ENCODE data around the gene LILRB2.
"Not testable (repeated sequence)": the region's sequence is repeated elsewhere in the genome, so short reads cannot be mapped to it uniquely, and the experiment has no call there.

Gene LILRB2

GRCh38 chr19:54271587-54271986 lies 9.3 kb downstream of the LILRB2 start:
- not testable (repeated sequence) for DNase-seq

GRCh38 chr19:54271106-54271505 lies 9.8 kb downstream of the LILRB2 start:
- no peak for DNase-seq

GRCh38 chr19:54268936-54269335 lies 12.0 kb downstream of the LILRB2 start:
- DNase-seq: no peak

- peak; percentile 52 to 60 for DNase-seq
Measured at GRCh38 chr19:54266133-54266532, 14.8 kb downstream of the LILRB2 start.

GRCh38 chr19:54262470-54262869 lies 18.4 kb downstream of the LILRB2 start:
- no peak for DNase-seq

- DNase-seq: no peak
Measured at GRCh38 chr19:54262066-54262465, 18.8 kb downstream of the LILRB2 start.

- DNase-seq: no peak
Measured at GRCh38 chr19:54257116-54257480, 23.8 kb downstream of the LILRB2 start, which contains the start of gene LILRB5. LILRB5 (minus strand) TSS chr19:54257273; CDS start chr19:54257193, 80 bp downstream.

GRCh38 chr19:54256250-54257115 lies 24.4 kb downstream of the LILRB2 start:
- no peak for DNase-seq

GRCh38 chr19:54255105-54255775 lies 25.7 kb downstream of the LILRB2 start:
- no peak for DNase-seq

GRCh38 chr19:54254195-54254906 lies 26.6 kb downstream of the LILRB2 start:
- DNase-seq: no peak

GRCh38 chr19:54253331-54254194 lies 27.3 kb downstream of the LILRB2 start:
- no peak for DNase-seq

GRCh38 chr19:54252845-54253244 lies 28.1 kb downstream of the LILRB2 start:
- DNase-seq: no peak

GRCh38 chr19:54252243-54252642 lies 28.7 kb downstream of the LILRB2 start:
- no peak for DNase-seq

GRCh38 chr19:54248016-54248601 lies 32.8 kb downstream of the LILRB2 start:
- DNase-seq: no peak

- no peak for DNase-seq
Measured at GRCh38 chr19:54247106-54247930, 33.6 kb downstream of the LILRB2 start.

- no peak for DNase-seq
Measured at GRCh38 chr19:54245936-54246335, 35.0 kb downstream of the LILRB2 start.

GRCh38 chr19:54243809-54244208 lies 37.1 kb downstream of the LILRB2 start:
- DNase-seq: not testable (repeated sequence)

GRCh38 chr19:54242646-54243045 lies 38.3 kb downstream of the LILRB2 start, which contains the start of gene LILRA6:
LILRA6 (minus strand) TSS chr19:54242790.
- not testable (repeated sequence) for DNase-seq

- not testable (repeated sequence) for DNase-seq
Measured at GRCh38 chr19:54242234-54242633, 38.7 kb downstream of the LILRB2 start.

GRCh38 chr19:54240372-54241336 lies 40.3 kb downstream of the LILRB2 start:
- not testable (repeated sequence) for DNase-seq

Data from activated CD4-positive, alpha-beta T cell treated with anti-CD3 and anti-CD28 coated beads, Interleukin-2, amount 50 U/mL, for 4 hours (primary cell).